ENCODE data around the gene SCAF8. TPM values are rescaled to one million over a fixed set of nuclear protein-coding genes. Genes with fewer than 3 reads are reported as not detected.

The SCAF8 gene
- total and polyA plus RNA-seq, 2 donors (not counting 1 experiment from before 2014, with no cell fraction given) = 25.7 to 75.2 TPM

- Histone ChIP-seq H3K27me3 (replicated peaks in 1 of 4; ENCODE audit: control extremely low read depth in 1 of 4, control insufficient read depth in 3 of 4, insufficient read depth in 4 of 4, low read length in 3 of 4) (no peaks in the 10 kb centered on the region), H2AFZ (ENCODE audit: insufficient read depth, low read depth, low read length, poor library complexity, severe bottlenecking) (no peak overlapping the region), H3K4me3 (ENCODE audit: control extremely low read depth in 1 of 5, extremely low read depth in 1 of 5, insufficient read depth in 1 of 5, low read depth in 2 of 5, low read length in 4 of 5) (no peak overlapping the region), H3K9me3 (ENCODE audit: control extremely low read depth in 1 of 3, control insufficient read depth in 2 of 3, insufficient read depth in 1 of 3, low read length in 2 of 3) (no peaks in the 10 kb centered on the region), H3K27ac (ENCODE audit: low read length in 2 of 2) (no peak overlapping the region), H4K20me1 (ENCODE audit: control insufficient read depth, insufficient read depth, low read length, poor library complexity, severe bottlenecking) (peaks cover 10% of the 10 kb centered on the region), H3K36me3 (replicated peaks in 1 of 2; ENCODE audit: control extremely low read depth in 1 of 2, control insufficient read depth in 1 of 2, extremely low read depth in 1 of 2, insufficient read depth in 2 of 2, low read length in 1 of 2) (peaks cover 0 to 4% of the 10 kb centered on the region in 2 experiments), H3K9ac (ENCODE audit: low read length) (peak overlapping the region; percentile 0), H3K4me2 (replicated peaks; ENCODE audit: low read depth, low read length, poor library complexity, severe bottlenecking) (no peak overlapping the region), H3K4me1 (ENCODE audit: control insufficient read depth in 2 of 2, insufficient read depth in 2 of 2, low read length in 2 of 2) (peaks cover 4 to 8% of the 10 kb centered on the region in 2 donors), H3K79me2 (ENCODE audit: control insufficient read depth, insufficient read depth, low read length) (no peaks in the 10 kb centered on the region)
- intact Hi-C loops (cut with micrococcal nuclease) = no loop called here
- DNase-seq = no peak
- POLR2A ChIA-PET = no interaction called here
- H3K27me3 Mint-ChIP-seq = no peaks in the 10 kb centered on the region
- ATAC-seq (ENCODE audit: low read depth) = no peak
- TF ChIP-seq EZH2 (IDR thresholded peaks at IDR 0.05; ENCODE audit: borderline replicate concordance, insufficient read depth, low read depth, low read length, poor library complexity, severe bottlenecking) (no peak), CTCF (IDR thresholded peaks at IDR 0.05) (no peak)
- CTCF ChIA-PET = interaction anchor here (0.8 kb wide), 1 partner anchor 9 kb away, joined by 3 read pairs; no protein-coding TSS in a partner anchor
- H3K4me1 Mint-ChIP-seq = peaks cover 20% of the 10 kb centered on the region
- WGBS (ENCODE audit: insufficient coverage) = no CpG with 5 or more reads among the region's 3 CpGs
- H3K4me3 Mint-ChIP-seq = no peak overlapping the region
- H3K9me3 Mint-ChIP-seq (ENCODE audit: insufficient read depth) = no peaks in the 10 kb centered on the region
- no peak overlapping the region for H3K27ac Mint-ChIP-seq
These were observed 143.5 kb downstream of the SCAF8 start for GRCh38 chr6:154876486-154877280.

GRCh38 chr6:154878871-154879491 lies 145.8 kb downstream of the SCAF8 start:
- intact Hi-C loops (cut with micrococcal nuclease) = no loop called here
- H3K4me1 Mint-ChIP-seq = peaks cover 20% of the 10 kb centered on the region

More at GRCh38 chr6:154878871-154879491, 145.8 kb downstream of the SCAF8 start:
- DNase-seq (no peak), ATAC-seq (ENCODE audit: low read depth) (no peak)
- Mint-ChIP-seq H3K4me3 (no peak overlapping the region), H3K27ac (no peak overlapping the region), H3K9me3 (ENCODE audit: insufficient read depth) (no peaks in the 10 kb centered on the region), H3K27me3 (no peaks in the 10 kb centered on the region)
- no peak overlapping the region for H3K4me2 ChIP-seq (replicated peaks; ENCODE audit: low read depth, low read length, poor library complexity, severe bottlenecking)
- no peak for TF ChIP-seq CTCF (IDR thresholded peaks at IDR 0.05)
- TF ChIP-seq EZH2 (IDR thresholded peaks at IDR 0.05; ENCODE audit: borderline replicate concordance, insufficient read depth, low read depth, low read length, poor library complexity, severe bottlenecking) = no peak
- H3K36me3 ChIP-seq (replicated peaks in 1 of 2; ENCODE audit: control extremely low read depth in 1 of 2, control insufficient read depth in 1 of 2, extremely low read depth in 1 of 2, insufficient read depth in 2 of 2, low read length in 1 of 2) = peaks cover 0 to 3% of the 10 kb centered on the region in 2 experiments
- ChIA-PET POLR2A (no interaction called here), CTCF (no interaction called here)
- WGBS (ENCODE audit: insufficient coverage) = 93% methylated on average over 3 of the region's 6 CpGs
- no peak overlapping the region for H2AFZ ChIP-seq (ENCODE audit: insufficient read depth, low read depth, low read length, poor library complexity, severe bottlenecking)
- H3K79me2 ChIP-seq (ENCODE audit: control insufficient read depth, insufficient read depth, low read length) = no peaks in the 10 kb centered on the region
- no peaks in the 10 kb centered on the region for H3K27me3 ChIP-seq (replicated peaks in 1 of 4; ENCODE audit: control extremely low read depth in 1 of 4, control insufficient read depth in 3 of 4, insufficient read depth in 4 of 4, low read length in 3 of 4)
- no peak overlapping the region for H3K9ac ChIP-seq (ENCODE audit: low read length)
- no peak overlapping the region for H3K27ac ChIP-seq (ENCODE audit: low read length in 2 of 2)
- H3K4me3 ChIP-seq (ENCODE audit: control extremely low read depth in 1 of 5, extremely low read depth in 1 of 5, insufficient read depth in 1 of 5, low read depth in 2 of 5, low read length in 4 of 5) = no peak overlapping the region
- H3K4me1 ChIP-seq (ENCODE audit: control insufficient read depth in 2 of 2, insufficient read depth in 2 of 2, low read length in 2 of 2) = peaks cover 4 to 8% of the 10 kb centered on the region in 2 donors
- H3K9me3 ChIP-seq (ENCODE audit: control extremely low read depth in 1 of 3, control insufficient read depth in 2 of 3, insufficient read depth in 1 of 3, low read length in 2 of 3) = no peaks in the 10 kb centered on the region
- H4K20me1 ChIP-seq (ENCODE audit: control insufficient read depth, insufficient read depth, low read length, poor library complexity, severe bottlenecking) = peaks cover 4% of the 10 kb centered on the region
